Left lung (tissue), 10 donors: ENCODE measurements around the gene CDH4. TPM values are rescaled to one million over a fixed set of nuclear protein-coding genes. Genes with fewer than 3 reads are reported as not detected.

ENCODE experiments used
- ATAC-seq: fragments of 200-7000 bp; cut with Tn5 transposase; one replicate; pipeline ENCODE4 v1.9.1; 2020; ENCODE audit warnings: moderate library complexity
- DNase-seq, 4 donors: peaks; one replicate each; pipeline ENCODE4 v3.0.0-alpha.2; 2013 to 2020
- H3K27ac ChIP-seq, 2 donors: fragments of 200-600 bp; sonication (generic) in 1 of 2; one replicate each; pipeline versions ENCODE4 v1.5.0 to v1.8.0; 2020 to 2021
- H3K27me3 ChIP-seq, 2 donors: fragments of 200-600 bp; sonication (generic) in 1 of 2; one replicate each; pipeline versions ENCODE4 v1.5.0 to v1.8.0; 2020 to 2021
- H3K36me3 ChIP-seq, 2 donors: fragments of 200-600 bp; sonication (generic) in 1 of 2; one replicate each; pipeline versions ENCODE4 v1.5.0 to v1.8.0; 2020 to 2021
- H3K4me1 ChIP-seq, 2 donors: fragments of 200-600 bp; one replicate each; pipeline ENCODE4 v1.8.0; 2021
- H3K4me3 ChIP-seq, 2 donors: fragments of 200-600 bp; sonication (generic) in 1 of 2; one replicate each; pipeline versions ENCODE4 v1.5.0 to v1.8.0; 2020 to 2021; ENCODE audit warnings: mild to moderate bottlenecking in 1 of 2
- H3K9me3 ChIP-seq, 2 donors: fragments of 200-600 bp; sonication (generic) in 1 of 2; one replicate each; pipeline versions ENCODE4 v1.5.0 to v1.8.0; 2020 to 2021
- CTCF ChIP-seq, 2 donors: fragments of 200-600 bp; sonication (generic) in 1 of 2; IDR thresholded peaks; one replicate each; pipeline versions ENCODE4 v1.5.0 to v1.8.0; 2021; ENCODE audit warnings: antibody characterized with exemption in 2 of 2
- intact Hi-C, 2 donors: fragments of 100-400 bp; cut with DNase I; formaldehyde crosslinking; loops; one replicate each; pipeline versions ENCODE4 v1.11.2 to v1.14.2; 2022
- polyA plus RNA-seq, 6 donors: library from polyadenylated mRNA; unstranded; fragments of 120-200 nt; gene quantifications; one replicate each; pipeline ENCODE4 v1.2.1, GENCODE V29; 2013; ENCODE audit not compliant: insufficient read length in 6 of 6
- total RNA-seq, 2 donors: library from RNA; stranded (reverse); fragmentation: NEBNext Ultra II Directional; extraction: Animal tissue kit (Norgen Biotek cat#: 25700); gene quantifications; one replicate each; pipeline ENCODE4 v1.2.1, GENCODE V29; 2021
- donor health status: DM: no; HTN: yes; CAD: no.
- donor health status: DM: no; HTN: no; CAD: no.

The CDH4 gene
- total and polyA plus RNA-seq, 8 donors = 0.24 to 10.8 (median 5.1) TPM

GRCh38 chr20:61975407-61976129 is 723.5 kb downstream of the CDH4 start:
- ATAC-seq = no peak
- no peak for DNase-seq
- H3K27ac ChIP-seq = no peak overlapping the region
- TF ChIP-seq CTCF (IDR thresholded peaks at IDR 0.05) = no peak
- intact Hi-C loops = no loop called here
- H3K4me1 ChIP-seq = no peaks in the 10 kb centered on the region
- H3K36me3 ChIP-seq = peaks cover 0 to 73% of the 10 kb centered on the region in 2 donors
- H3K4me3 ChIP-seq = no peak overlapping the region
- no peaks in the 10 kb centered on the region for H3K9me3 ChIP-seq
- no peaks in the 10 kb centered on the region for H3K27me3 ChIP-seq

- Histone ChIP-seq H3K27me3 (no peaks in the 10 kb centered on the region), H3K27ac (no peak overlapping the region), H3K4me1 (peaks cover 0 to 7% of the 10 kb centered on the region in 2 donors), H3K36me3 (peaks cover 0 to 73% of the 10 kb centered on the region in 2 donors), H3K9me3 (no peaks in the 10 kb centered on the region), H3K4me3 (no peak overlapping the region)
- no peak for ATAC-seq
- TF ChIP-seq CTCF (IDR thresholded peaks at IDR 0.05) = no peak
- intact Hi-C loops = no loop called here
- DNase-seq = no peak
Measured at GRCh38 chr20:61976263-61976643, 724.2 kb downstream of the CDH4 start.

- TF ChIP-seq CTCF (IDR thresholded peaks at IDR 0.05) = no peak
- intact Hi-C loops = no loop called here
Measured at GRCh38 chr20:61976644-61977418, 724.8 kb downstream of the CDH4 start.

GRCh38 chr20:61977419-61977786 is 725.3 kb downstream of the CDH4 start:
- Histone ChIP-seq H3K36me3 (peaks cover 0 to 68% of the 10 kb centered on the region in 2 donors), H3K27me3 (no peaks in the 10 kb centered on the region), H3K4me3 (no peak overlapping the region), H3K4me1 (peaks cover 0 to 9% of the 10 kb centered on the region in 2 donors), H3K27ac (no peak overlapping the region), H3K9me3 (no peaks in the 10 kb centered on the region)
- TF ChIP-seq CTCF (IDR thresholded peaks at IDR 0.05) = no peak
- no peak for DNase-seq
- no peak for ATAC-seq
- intact Hi-C loops = no loop called here

More at GRCh38 chr20:61976644-61977418, 724.8 kb downstream of the CDH4 start:
- H3K27me3 ChIP-seq = no peaks in the 10 kb centered on the region
- ATAC-seq (no peak), DNase-seq (no peak)
- no peaks in the 10 kb centered on the region for H3K9me3 ChIP-seq
- peaks cover 0 to 9% of the 10 kb centered on the region in 2 donors for H3K4me1 ChIP-seq
- peaks cover 0 to 73% of the 10 kb centered on the region in 2 donors for H3K36me3 ChIP-seq
- H3K4me3 ChIP-seq = no peak overlapping the region
- H3K27ac ChIP-seq = no peak overlapping the region

GRCh38 chr20:61978491-61978890 is 726.4 kb downstream of the CDH4 start:
- no peak for ATAC-seq
- Histone ChIP-seq H3K4me3 (no peak overlapping the region), H3K27me3 (no peaks in the 10 kb centered on the region), H3K9me3 (no peaks in the 10 kb centered on the region), H3K4me1 (peaks cover 0 to 9% of the 10 kb centered on the region in 2 donors), H3K36me3 (peaks cover 0 to 67% of the 10 kb centered on the region in 2 donors), H3K27ac (no peak overlapping the region)
- intact Hi-C loops = no loop called here
- no peak for TF ChIP-seq CTCF (IDR thresholded peaks at IDR 0.05)
- DNase-seq = peak in 2 of 4 donors; percentile 11 to 47
